C4-2B (cell line): Measurements from ENCODE around the gene HSPA12A.

Experiments used
- ZFX ChIP-seq: fragments of 450-650 bp; IDR thresholded peaks from 2 replicates; pipeline ENCODE4 v1.6.1; 2017
- TF ChIP-seq, protein P1 (sequence below): fragments of 450-650 bp; conservative IDR thresholded peaks from 2 replicates; pipeline ENCODE4 v1.5.1; 2017; ENCODE audit warnings: mild to moderate bottlenecking

DNA sequence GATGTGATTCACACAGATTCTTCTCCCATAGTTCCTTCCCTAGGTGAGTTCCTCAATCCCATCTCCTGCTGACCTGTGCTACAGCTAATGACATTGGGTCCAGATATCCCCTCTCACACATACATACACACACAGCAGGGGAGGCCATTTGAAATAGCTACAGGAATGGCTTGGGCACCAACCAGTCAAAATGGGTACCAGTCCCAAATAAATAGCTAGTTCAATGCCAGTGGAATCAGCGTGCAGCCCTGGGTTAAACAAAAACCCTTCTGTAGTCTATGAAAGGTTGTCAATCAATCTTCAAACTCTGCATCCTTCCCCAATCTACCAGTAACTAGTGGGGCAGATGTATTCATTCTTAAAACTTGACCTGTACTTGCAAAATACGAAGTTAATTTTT lies 112.3 kb downstream of the HSPA12A start:
- TF ChIP-seq, protein P1, sequence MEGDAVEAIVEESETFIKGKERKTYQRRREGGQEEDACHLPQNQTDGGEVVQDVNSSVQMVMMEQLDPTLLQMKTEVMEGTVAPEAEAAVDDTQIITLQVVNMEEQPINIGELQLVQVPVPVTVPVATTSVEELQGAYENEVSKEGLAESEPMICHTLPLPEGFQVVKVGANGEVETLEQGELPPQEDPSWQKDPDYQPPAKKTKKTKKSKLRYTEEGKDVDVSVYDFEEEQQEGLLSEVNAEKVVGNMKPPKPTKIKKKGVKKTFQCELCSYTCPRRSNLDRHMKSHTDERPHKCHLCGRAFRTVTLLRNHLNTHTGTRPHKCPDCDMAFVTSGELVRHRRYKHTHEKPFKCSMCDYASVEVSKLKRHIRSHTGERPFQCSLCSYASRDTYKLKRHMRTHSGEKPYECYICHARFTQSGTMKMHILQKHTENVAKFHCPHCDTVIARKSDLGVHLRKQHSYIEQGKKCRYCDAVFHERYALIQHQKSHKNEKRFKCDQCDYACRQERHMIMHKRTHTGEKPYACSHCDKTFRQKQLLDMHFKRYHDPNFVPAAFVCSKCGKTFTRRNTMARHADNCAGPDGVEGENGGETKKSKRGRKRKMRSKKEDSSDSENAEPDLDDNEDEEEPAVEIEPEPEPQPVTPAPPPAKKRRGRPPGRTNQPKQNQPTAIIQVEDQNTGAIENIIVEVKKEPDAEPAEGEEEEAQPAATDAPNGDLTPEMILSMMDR: no peak
- TF ChIP-seq ZFX: no peak
